GM10248 (cell line): ENCODE results near the gene CELA2A.
"Not testable (repeated sequence)": the region's sequence is repeated elsewhere in the genome, so short reads cannot be mapped to it uniquely, and the experiment has no call there.

Experiments used
- CTCF ChIA-PET: fragments of 300-600 bp; sonication (Branson Sonifier 250); formaldehyde crosslinking; extraction: SDS; loops from one replicate; lab custom pipeline; 2021; ENCODE audit warnings: antibody characterized with exemption; lab: Yijun Ruan, JAX
- POLR2A ChIA-PET: fragments of 350-650 bp; sonication (Branson Sonifier 250); formaldehyde crosslinking; extraction: SDS; loops from one replicate; lab custom pipeline; 2020; ENCODE audit warnings: antibody characterized with exemption; lab: Yijun Ruan, JAX
- DNase-seq: peaks from one replicate; pipeline ENCODE4 v3.0.0; 2012; ENCODE audit errors: extremely low spot score
- TF ChIP-seq, protein P1 (sequence below): IDR thresholded peaks from 2 replicates; pipeline ENCODE4 v1.5.1; 2012; ENCODE audit warnings: mild to moderate bottlenecking, low read depth; ENCODE audit errors: extremely low read depth, missing control alignments, control extremely low read depth

CELA2A gene

GRCh38 chr1:15427280-15427666 lies 29.3 kb upstream of the CELA2A start:
- TF ChIP-seq, protein P1, sequence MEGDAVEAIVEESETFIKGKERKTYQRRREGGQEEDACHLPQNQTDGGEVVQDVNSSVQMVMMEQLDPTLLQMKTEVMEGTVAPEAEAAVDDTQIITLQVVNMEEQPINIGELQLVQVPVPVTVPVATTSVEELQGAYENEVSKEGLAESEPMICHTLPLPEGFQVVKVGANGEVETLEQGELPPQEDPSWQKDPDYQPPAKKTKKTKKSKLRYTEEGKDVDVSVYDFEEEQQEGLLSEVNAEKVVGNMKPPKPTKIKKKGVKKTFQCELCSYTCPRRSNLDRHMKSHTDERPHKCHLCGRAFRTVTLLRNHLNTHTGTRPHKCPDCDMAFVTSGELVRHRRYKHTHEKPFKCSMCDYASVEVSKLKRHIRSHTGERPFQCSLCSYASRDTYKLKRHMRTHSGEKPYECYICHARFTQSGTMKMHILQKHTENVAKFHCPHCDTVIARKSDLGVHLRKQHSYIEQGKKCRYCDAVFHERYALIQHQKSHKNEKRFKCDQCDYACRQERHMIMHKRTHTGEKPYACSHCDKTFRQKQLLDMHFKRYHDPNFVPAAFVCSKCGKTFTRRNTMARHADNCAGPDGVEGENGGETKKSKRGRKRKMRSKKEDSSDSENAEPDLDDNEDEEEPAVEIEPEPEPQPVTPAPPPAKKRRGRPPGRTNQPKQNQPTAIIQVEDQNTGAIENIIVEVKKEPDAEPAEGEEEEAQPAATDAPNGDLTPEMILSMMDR = no peak
- CTCF ChIA-PET = interaction anchor here (10.4 kb wide), 1 partner anchor 104 kb away, joined by 151 read pairs; no protein-coding TSS in a partner anchor
- no peak for DNase-seq
- POLR2A ChIA-PET = no interaction called here

DNA sequence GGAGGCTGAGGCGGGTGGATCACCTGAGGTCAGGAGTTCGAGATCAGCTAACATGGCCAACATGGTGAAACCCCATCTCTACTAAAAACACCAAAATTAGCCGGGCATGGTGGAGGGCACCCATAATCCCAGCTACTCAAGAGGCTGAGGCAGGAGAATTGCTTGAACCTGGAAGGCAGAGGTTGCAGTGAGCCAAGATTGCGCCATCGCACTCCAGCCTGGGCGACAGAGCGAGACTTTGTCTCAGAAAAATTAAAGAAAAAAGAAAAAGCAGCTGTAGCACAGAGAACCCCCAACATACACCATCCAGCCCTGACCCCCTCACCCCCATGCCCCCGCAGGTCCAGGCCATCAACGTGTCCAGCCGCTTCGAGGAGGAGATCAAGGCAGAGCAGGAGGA lies 28.3 kb upstream of the CELA2A start:
- CTCF ChIA-PET = interaction anchor here (1.0 to 10.4 kb wide), 2 partner anchors 14 to 104 kb away, joined by 3 to 151 read pairs; no protein-coding TSS in a partner anchor
- DNase-seq, POLR2A ChIA-PET: not testable (repeated sequence)

DNA sequence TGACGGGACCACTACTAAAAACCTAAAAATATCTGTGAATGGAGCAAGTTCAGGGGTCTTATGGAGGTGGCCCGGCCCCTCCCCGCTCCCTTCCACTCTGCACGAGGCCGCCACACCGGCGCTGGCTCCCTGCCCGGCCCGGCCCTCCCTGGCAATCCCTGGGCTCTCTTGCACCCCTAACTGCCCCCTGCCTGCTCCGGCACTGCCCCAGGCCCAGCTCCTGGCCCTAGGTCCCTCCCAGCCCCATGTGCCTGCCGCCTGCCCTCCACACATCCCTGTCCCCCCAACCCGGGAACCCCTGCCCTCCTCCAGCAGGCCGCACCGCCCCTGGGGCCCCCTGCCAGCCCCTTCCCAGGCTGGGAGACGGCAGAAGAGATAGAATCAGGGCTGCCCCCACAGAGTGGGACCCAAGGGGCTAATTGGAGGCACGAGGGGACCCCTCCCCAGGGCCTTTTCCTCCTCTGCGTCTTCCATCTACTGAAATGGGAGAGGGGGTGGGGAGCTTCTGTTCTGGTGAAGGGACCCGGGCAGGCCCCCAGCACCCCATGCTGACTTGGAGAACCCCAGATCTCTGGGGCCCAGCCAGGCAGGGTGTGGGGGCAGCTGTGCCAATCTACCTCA lies 27.6 kb upstream of the CELA2A start:
- TF ChIP-seq, protein P1 = no peak
- ChIA-PET POLR2A (no interaction called here), CTCF (interaction anchor here (1.0 to 10.4 kb wide), 3 partner anchors 10 to 105 kb away, joined by 3 to 151 read pairs (median 50); no protein-coding TSS in a partner anchor)
- DNase-seq = no peak

DNA sequence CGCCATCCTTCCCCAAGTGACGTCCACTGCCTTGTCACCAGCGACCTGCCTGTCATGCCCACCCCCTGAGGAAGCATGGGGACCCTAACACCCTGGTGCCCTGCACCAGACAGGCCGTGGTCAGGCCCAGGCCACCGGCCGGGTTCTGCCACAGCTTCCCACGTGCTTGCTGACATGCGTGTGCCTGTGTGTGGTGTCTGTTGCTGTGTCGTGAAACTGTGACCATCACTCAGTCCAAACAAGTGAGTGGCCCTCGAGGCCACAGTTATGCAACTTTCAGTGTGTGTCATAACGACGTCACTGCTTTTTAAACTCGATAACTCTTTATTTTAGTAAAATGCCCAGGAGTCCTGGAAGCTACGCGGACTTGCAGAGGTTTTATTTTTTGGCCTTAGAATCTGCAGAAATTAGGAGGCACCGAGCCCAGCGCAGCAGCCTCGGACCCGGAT lies 26.8 kb upstream of the CELA2A start:
- CTCF ChIA-PET = interaction anchor here (1.6 to 10.4 kb wide), 4 partner anchors 10 to 106 kb away, joined by 4 to 151 read pairs (median 32); no protein-coding TSS in a partner anchor
- TF ChIP-seq, protein P1 = no peak
- no peak for DNase-seq
- POLR2A ChIA-PET = no interaction called here

DNA sequence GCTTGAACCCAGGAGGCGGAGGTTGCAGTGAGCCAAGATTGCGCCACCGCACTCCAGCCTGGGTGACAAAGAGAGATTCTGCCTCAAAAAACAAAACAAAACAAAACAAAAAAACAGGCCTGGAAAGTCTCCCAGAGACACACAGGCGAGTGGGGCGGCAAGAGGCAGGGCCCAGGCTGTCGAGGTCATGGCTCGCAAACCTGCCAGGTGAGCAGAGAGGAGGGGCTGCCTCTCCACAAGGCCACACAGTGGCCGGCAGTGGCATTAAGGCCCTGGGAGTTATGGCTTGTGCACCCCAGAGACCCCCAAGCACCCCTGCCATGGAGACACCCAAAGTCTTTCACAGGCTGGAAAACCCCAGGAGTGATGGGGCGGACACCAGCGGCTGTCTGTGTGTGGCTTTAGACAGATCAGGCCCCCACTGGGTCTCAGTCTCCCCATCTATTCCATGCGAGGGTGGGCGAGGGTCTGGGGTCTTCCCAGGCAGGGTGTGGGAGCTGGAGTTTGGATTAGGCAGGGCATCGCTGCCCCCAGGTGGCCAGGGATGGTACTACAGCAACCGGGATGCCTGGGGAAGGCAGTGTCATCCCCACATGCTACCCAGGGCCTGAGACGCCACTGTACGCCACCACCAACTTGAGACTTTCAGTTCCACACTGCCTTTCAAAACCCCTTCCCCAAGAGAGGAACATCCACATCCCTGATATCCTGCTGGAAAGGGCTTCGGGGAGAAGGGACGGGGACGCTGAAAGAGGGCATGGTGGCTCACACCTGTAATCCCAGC lies 25.6 kb upstream of the CELA2A start:
- CTCF ChIA-PET = interaction anchor here (0.6 to 10.4 kb wide), 29 partner anchors 10 to 304 kb away, joined by 3 to 151 read pairs (median 4); partner anchors contain the start of gene CELA2B
- DNase-seq = peak; percentile 89
- POLR2A ChIA-PET = no interaction called here
- TF ChIP-seq, protein P1 = peak; percentile 94

DNA sequence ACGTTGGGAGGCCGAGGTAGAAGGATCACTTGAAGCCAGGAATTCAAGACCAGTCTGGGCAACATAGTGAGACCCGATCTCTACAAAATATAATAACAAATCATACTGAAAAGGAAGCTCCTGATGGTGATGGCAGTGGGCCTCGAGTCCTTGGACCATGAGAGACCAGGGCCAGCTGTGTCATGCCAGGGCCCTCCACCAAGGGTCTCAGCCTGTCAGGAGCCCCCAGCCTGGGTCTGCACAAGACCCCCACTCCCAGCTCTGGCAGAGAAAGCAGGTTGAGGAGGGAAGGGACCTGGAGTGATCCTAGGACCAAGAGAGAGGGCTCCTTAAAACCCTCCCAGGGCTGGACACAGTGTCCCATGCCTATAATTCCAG lies 25.0 kb upstream of the CELA2A start:
- TF ChIP-seq, protein P1 = no peak
- no peak for DNase-seq
- CTCF ChIA-PET = interaction anchor here (0.8 to 10.4 kb wide), 27 partner anchors 9 to 310 kb away, joined by 3 to 151 read pairs (median 5); partner anchors contain the start of gene CELA2B
- POLR2A ChIA-PET = no interaction called here
